IMR-90 (cell line): ENCODE results near the gene ESD.

ENCODE experiments used
- MAFK ChIP-seq: IDR thresholded peaks from 2 replicates; pipeline ENCODE4 v1.6.1; 2012; ENCODE audit warnings: low read depth, low read length, improper control_type of control experiment
- MAZ ChIP-seq: IDR thresholded peaks from 2 replicates; pipeline ENCODE4 v1.6.1; 2012; ENCODE audit warnings: low read depth, mild to moderate bottlenecking, low read length, improper control_type of control experiment, moderate library complexity, borderline replicate concordance
- MXI1 ChIP-seq: IDR thresholded peaks from 2 replicates; pipeline ENCODE4 v1.6.1; 2012; ENCODE audit warnings: low read depth, mild to moderate bottlenecking, low read length, moderate library complexity, borderline replicate concordance
- POLR2A ChIP-seq: IDR thresholded peaks from 2 replicates; pipeline ENCODE4 v1.6.1; 2012; ENCODE audit warnings: mild to moderate bottlenecking, low read depth, low read length
- RAD21 ChIP-seq: IDR thresholded peaks from 2 replicates; pipeline ENCODE4 v1.6.1; 2012; ENCODE audit warnings: low read length, improper control_type of control experiment
- SMC3 ChIP-seq: fragments of 150-350 bp; IDR thresholded peaks from 2 replicates; pipeline ENCODE4 v1.6.1; 2016; ENCODE audit warnings: low read depth, mild to moderate bottlenecking, antibody characterized with exemption, low read length, moderate library complexity
- TF ChIP-seq, protein P1 (sequence below): conservative IDR thresholded peaks from 2 replicates; pipeline ENCODE4 v1.5.1; 2012; ENCODE audit warnings: mild to moderate bottlenecking, low read depth, low read length, improper control_type of control experiment

DNA sequence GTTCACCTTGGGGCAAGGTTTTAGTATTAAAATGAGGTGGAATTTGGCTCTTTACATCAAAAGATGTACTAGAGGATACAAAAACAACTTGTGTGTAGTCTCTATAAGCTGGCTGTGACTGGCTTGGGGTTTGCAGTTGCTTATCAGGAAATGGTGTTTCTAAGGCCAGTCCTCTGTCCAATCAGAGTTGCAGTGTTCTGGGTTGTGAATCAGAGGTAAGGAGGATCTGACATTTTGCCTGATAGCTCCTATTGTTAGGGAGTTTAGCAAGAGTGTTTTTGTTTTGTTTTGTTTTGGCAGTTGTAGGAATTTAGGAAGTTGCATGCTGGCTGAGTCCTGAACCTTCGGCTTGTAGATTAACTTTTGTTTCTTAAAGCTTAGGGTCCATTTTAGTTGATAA lies 20.1 kb upstream of the ESD start:
- TF ChIP-seq, protein P1, sequence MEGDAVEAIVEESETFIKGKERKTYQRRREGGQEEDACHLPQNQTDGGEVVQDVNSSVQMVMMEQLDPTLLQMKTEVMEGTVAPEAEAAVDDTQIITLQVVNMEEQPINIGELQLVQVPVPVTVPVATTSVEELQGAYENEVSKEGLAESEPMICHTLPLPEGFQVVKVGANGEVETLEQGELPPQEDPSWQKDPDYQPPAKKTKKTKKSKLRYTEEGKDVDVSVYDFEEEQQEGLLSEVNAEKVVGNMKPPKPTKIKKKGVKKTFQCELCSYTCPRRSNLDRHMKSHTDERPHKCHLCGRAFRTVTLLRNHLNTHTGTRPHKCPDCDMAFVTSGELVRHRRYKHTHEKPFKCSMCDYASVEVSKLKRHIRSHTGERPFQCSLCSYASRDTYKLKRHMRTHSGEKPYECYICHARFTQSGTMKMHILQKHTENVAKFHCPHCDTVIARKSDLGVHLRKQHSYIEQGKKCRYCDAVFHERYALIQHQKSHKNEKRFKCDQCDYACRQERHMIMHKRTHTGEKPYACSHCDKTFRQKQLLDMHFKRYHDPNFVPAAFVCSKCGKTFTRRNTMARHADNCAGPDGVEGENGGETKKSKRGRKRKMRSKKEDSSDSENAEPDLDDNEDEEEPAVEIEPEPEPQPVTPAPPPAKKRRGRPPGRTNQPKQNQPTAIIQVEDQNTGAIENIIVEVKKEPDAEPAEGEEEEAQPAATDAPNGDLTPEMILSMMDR: no peak
- TF ChIP-seq RAD21: no peak
- no peak for TF ChIP-seq POLR2A
- no peak for TF ChIP-seq MAFK
- TF ChIP-seq MAZ: no peak
- TF ChIP-seq SMC3: no peak
- no peak for TF ChIP-seq MXI1
